KOPT-K1 (cell line): ENCODE measurements around the gene SND1.

Experiments used
- H3K27ac ChIP-seq: fragments of 200-600 bp; sonication (generic); 2 replicates; pipeline ENCODE4 v1.5.1; 2016; ENCODE audit warnings: antibody characterized with exemption, mild to moderate bottlenecking, low read depth, low read length; ENCODE audit not compliant: poor library complexity, severe bottlenecking
- H3K36me3 ChIP-seq: fragments of 200-600 bp; sonication (generic); 2 replicates; pipeline ENCODE4 v1.5.1; 2017; ENCODE audit warnings: antibody characterized with exemption, mild to moderate bottlenecking, low read length, moderate library complexity; ENCODE audit not compliant: insufficient read depth
- H3K9me3 ChIP-seq: fragments of 200-600 bp; sonication (generic); 2 replicates; pipeline ENCODE4 v1.5.1; 2017; ENCODE audit warnings: antibody characterized with exemption, low read length, mild to moderate bottlenecking; ENCODE audit not compliant: insufficient read depth, poor library complexity, severe bottlenecking

The SND1 gene

GRCh38 chr7:127885222-127885772 is 233.3 kb downstream of the SND1 start:
- Histone ChIP-seq H3K9me3 (no peaks in the 10 kb centered on the region), H3K27ac (no peak overlapping the region), H3K36me3 (peaks cover 27% of the 10 kb centered on the region)

DNA sequence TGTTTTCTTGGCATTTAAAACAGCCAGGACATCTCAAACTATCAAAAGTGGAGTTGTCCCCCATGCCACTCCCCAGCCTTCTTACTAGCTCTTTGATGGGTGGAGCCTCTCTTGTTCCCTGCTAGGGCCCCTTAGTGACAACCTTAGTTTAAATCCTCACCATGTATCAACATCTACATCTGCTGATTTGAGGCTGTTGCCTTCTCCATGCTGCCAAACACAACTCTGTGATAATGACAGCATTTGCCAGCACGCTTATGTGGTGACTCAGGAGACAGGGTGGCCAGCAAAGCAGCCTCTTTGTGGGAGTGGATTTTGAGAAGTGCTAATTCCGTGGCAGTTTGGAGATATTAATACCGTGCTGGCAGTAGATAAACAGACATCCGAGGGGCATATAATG is 233.8 kb downstream of the SND1 start:
- no peak overlapping the region for H3K27ac ChIP-seq
- H3K9me3 ChIP-seq: no peaks in the 10 kb centered on the region
- H3K36me3 ChIP-seq: peaks cover 31% of the 10 kb centered on the region

DNA sequence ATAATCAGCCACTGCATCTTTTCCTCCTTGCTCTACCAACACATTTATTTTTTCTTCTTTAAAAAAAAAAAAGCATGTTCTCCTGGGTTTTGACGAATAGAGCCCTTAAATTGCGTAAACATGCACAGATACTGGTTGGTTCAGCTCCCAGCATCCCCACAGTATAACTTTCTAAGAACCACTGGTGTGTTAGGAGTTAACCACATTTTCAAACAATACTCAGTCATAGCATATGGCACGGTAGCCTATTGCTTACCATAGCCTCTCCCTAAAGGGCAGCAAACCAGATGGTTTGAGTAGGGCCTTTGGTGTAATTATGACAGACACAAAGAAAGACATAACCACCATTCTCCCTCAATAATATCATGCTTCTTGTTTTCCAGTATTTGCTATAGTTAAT is 234.3 kb downstream of the SND1 start:
- Histone ChIP-seq H3K36me3 (peaks cover 35% of the 10 kb centered on the region), H3K27ac (no peak overlapping the region), H3K9me3 (no peaks in the 10 kb centered on the region)

DNA sequence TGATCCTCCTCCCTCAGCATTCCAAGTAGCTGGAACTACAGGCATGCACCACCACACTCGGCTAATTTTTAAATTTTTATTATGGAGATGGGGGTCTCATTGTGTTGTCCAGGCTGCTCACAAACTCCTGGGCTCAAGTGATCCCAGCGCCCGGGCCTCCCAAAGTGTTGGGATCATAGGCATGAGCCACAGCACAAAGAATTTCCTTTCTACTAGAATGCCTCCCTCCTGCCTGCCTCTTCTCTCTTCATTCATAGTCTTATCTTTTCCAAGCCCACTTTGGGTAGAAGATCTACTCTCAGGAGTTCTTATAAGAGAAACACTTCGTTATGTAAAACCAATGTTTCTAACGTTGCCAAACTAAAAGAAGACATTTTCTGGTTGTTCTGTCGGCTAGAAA is 235.1 kb downstream of the SND1 start:
- H3K9me3 ChIP-seq: no peaks in the 10 kb centered on the region
- H3K36me3 ChIP-seq: peaks cover 43% of the 10 kb centered on the region
- no peak overlapping the region for H3K27ac ChIP-seq

GRCh38 chr7:127887631-127888030 is 235.6 kb downstream of the SND1 start:
- Histone ChIP-seq H3K36me3 (peaks cover 48% of the 10 kb centered on the region), H3K9me3 (no peaks in the 10 kb centered on the region), H3K27ac (no peak overlapping the region)

GRCh38 chr7:127888411-127888810 is 236.4 kb downstream of the SND1 start:
- Histone ChIP-seq H3K36me3 (peaks cover 55% of the 10 kb centered on the region), H3K9me3 (no peaks in the 10 kb centered on the region), H3K27ac (no peak overlapping the region)

- H3K36me3 ChIP-seq: peaks cover 59% of the 10 kb centered on the region
- H3K9me3 ChIP-seq: no peaks in the 10 kb centered on the region
- H3K27ac ChIP-seq: no peak overlapping the region
Measured at GRCh38 chr7:127888825-127889224, 236.8 kb downstream of the SND1 start.

- peaks cover 61% of the 10 kb centered on the region for H3K36me3 ChIP-seq
- no peak overlapping the region for H3K27ac ChIP-seq
- no peaks in the 10 kb centered on the region for H3K9me3 ChIP-seq
Measured at GRCh38 chr7:127889677-127890076, 237.7 kb downstream of the SND1 start.

DNA sequence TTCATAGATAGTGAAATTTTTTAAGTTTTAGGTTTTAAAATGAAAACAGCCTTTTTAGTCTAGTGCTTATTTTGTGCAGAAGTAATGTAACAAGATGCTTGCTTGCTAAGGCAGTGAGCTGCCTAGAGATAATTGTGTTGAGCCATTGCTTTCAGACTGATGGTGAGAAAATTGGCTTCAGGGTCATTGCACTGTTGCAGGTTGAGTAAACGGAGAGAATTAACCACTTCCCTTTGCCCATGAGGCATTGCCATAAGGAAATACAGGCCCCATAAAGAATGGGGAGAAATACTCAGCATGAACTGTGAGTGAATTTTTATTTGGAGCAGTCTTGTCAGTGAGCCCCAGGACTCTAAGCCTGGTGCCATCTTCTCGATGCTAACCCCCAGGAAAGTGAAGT is 238.7 kb downstream of the SND1 start:
- Histone ChIP-seq H3K27ac (no peak overlapping the region), H3K36me3 (peaks cover 67% of the 10 kb centered on the region), H3K9me3 (no peaks in the 10 kb centered on the region)

DNA sequence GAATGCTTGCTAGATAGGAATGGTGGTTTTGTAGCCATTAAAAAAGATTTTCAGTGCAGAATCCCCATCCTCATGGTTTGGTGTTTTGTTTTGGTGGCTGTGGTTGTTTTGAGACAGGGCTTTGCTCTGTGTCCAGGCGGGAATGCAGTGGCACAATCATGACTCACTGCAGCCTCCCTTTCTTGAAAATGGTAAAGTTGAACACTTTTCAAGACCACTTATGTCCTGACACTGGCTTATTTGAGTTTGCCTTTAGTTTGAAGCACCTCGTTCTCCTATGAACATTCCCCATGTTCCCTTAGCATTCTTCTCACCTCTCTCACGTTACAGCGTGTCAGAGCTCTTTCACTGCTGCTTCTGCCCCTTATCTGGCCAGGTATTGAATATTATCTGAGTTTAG is 239.2 kb downstream of the SND1 start:
- H3K9me3 ChIP-seq: no peaks in the 10 kb centered on the region
- H3K36me3 ChIP-seq: peaks cover 72% of the 10 kb centered on the region
- no peak overlapping the region for H3K27ac ChIP-seq

- peaks cover 78% of the 10 kb centered on the region for H3K36me3 ChIP-seq
- no peak overlapping the region for H3K27ac ChIP-seq
- no peaks in the 10 kb centered on the region for H3K9me3 ChIP-seq
Measured at GRCh38 chr7:127891854-127892438, 240.0 kb downstream of the SND1 start.

DNA sequence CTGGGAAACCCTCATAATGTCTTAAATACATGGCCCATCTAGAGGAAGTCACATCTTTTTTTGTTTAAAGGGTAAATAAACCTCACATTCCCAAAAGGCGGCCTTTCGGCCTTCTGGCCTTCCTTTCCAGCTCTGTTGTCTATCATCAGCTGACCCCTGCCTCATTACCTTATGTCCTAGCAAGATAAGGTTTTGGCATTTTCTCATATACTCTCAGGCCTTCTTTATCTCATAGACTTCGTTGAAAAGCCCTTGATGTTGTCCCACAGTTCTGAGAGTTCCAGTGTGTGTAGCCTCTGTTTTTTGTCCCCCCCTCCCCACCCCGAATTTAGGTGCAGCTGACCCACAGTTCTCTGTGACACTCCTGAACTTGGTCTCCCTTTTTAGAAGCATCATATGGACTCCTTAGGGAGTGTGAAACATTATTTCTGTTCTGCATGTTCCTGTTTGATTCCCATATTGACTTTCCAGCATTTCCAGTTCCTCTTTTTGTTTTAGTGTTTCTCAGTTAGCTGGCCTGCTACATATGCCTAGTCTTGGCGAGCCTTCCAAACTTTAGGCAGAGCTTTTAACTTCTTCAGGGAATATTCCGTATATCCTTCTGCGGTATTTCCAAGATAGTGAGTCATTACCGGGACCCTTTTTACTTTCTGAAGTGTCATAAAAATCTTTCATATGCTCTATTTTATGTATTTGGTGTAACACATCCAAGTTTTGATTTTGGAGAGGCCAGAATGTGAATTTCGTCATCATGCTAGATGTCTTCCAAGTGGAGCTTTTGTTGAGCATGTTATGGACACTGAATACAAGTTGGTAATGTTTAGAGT is 240.7 kb downstream of the SND1 start:
- Histone ChIP-seq H3K27ac (no peak overlapping the region), H3K9me3 (no peaks in the 10 kb centered on the region), H3K36me3 (peaks cover 79% of the 10 kb centered on the region)

- no peak overlapping the region for H3K27ac ChIP-seq
- peaks cover 70% of the 10 kb centered on the region for H3K36me3 ChIP-seq
- H3K9me3 ChIP-seq: no peaks in the 10 kb centered on the region
Measured at GRCh38 chr7:127893547-127893946, 241.6 kb downstream of the SND1 start.

GRCh38 chr7:127894588-127894987 is 242.6 kb downstream of the SND1 start:
- peaks cover 60% of the 10 kb centered on the region for H3K36me3 ChIP-seq
- no peak overlapping the region for H3K27ac ChIP-seq
- no peaks in the 10 kb centered on the region for H3K9me3 ChIP-seq

GRCh38 chr7:127895360-127895759 is 243.4 kb downstream of the SND1 start:
- H3K27ac ChIP-seq: no peak overlapping the region
- peaks cover 52% of the 10 kb centered on the region for H3K36me3 ChIP-seq
- H3K9me3 ChIP-seq: no peaks in the 10 kb centered on the region
